ENCODE results near the gene OSBPL7. TPM values are rescaled to one million over a fixed set of nuclear protein-coding genes. Genes with fewer than 3 reads are reported as not detected.

The OSBPL7 gene
- total RNA-seq, 1 donor = 6.9 TPM

- no peak for DNase-seq (ENCODE audit: low read depth)
- TF ChIP-seq CTCF (IDR thresholded peaks at IDR 0.05; ENCODE audit: insufficient read depth, low read depth, low read length) = no peak
These were observed 14.2 kb downstream of the OSBPL7 start for GRCh38 chr17:47807421-47807820.

DNA sequence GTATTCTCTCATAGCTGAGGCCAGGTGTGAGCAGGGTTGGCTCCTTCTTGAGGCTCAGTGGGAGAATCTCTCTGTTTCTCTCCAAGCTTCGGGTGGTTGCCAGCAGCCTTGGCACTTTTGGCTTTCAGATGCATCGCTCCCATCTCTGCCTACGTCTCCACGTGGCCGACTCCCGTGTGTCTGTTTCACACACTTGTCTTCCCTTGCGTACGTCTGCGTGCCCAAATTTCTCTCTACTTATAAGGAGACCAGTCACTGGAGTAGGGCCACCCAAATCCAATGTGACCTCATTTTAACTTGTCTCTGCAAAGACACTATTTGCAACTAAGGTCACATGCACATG is 14.7 kb downstream of the OSBPL7 start:
- no peak for DNase-seq (ENCODE audit: low read depth)
- no peak overlapping the region for H3K4me3 ChIP-seq (ENCODE audit: low read depth, low read length)
- no peak for TF ChIP-seq CTCF (IDR thresholded peaks at IDR 0.05; ENCODE audit: insufficient read depth, low read depth, low read length)

More at GRCh38 chr17:47807421-47807820, 14.2 kb downstream of the OSBPL7 start:
- H3K4me3 ChIP-seq (ENCODE audit: low read depth, low read length) = no peak overlapping the region

DNA sequence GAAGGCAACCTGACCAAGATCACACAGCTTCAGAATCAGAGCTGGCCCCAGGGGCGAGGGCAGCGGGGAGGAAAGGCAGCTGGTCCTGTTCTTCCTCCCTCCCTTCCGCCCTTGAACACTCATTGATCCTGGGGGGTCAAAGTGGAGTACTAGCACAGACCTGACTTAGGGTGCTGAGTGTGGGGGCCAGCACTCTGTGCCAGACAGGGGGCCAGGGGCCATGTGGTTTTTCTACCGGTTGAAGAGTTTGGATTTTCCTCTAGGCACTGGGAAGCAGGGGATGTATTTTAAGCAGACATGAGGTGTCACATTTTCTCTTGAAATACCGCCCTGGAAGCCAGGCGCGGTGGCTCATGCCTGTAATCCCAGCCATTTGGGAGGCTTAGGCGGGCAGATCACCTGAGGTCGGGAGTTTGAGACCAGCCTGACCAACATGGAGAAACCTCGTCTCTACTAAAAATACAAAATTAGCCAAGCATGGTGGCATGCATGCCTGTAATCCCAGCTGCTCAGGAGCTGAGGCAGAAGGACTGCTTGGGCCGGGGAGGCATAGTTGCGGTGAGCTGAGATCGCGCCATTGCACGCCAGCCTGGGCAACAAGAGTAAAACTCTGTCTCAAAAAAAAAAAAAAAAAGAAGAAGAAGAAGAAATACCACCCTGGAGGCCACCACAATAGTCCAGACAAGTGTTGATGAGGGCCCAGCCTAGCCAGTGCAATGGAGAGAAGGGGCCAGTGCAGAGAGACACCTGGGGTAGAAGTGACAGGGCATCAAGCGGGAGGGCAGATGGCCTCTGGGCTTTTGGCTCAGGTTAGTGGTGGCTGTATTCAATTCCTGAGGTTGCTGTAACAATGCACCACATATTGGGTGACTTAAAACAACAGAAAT is 15.3 kb downstream of the OSBPL7 start:
- DNase-seq (ENCODE audit: low read depth) = no peak
- H3K4me3 ChIP-seq (ENCODE audit: low read depth, low read length) = no peak overlapping the region
- no peak for TF ChIP-seq CTCF (IDR thresholded peaks at IDR 0.05; ENCODE audit: insufficient read depth, low read depth, low read length)

DNA sequence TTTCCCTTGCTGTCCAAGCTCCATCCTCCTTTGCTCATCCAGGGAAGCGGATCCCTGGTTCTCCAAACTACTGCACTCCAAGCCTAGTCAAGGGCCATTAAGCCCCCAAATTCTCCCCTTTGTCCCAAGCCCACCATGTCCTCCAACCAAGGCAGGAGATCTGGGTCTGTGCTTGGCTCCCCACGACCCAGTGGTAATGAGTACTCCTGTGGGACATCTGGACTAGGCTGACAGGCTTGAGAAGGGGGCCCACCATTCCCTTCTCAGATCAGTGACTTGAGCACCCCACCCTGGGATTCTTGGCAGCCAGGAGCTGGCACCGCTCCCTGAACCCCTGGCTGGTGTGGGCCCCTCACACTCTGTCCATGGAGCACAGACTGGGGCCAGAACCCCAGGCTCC is 17.1 kb downstream of the OSBPL7 start:
- DNase-seq (ENCODE audit: low read depth) = no peak
- no peak overlapping the region for H3K4me3 ChIP-seq (ENCODE audit: low read depth, low read length)
- TF ChIP-seq CTCF (IDR thresholded peaks at IDR 0.05; ENCODE audit: insufficient read depth, low read depth, low read length) = no peak

GRCh38 chr17:47803751-47804150 is 17.8 kb downstream of the OSBPL7 start:
- no peak overlapping the region for H3K4me3 ChIP-seq (ENCODE audit: low read depth, low read length)
- DNase-seq (ENCODE audit: low read depth) = no peak
- no peak for TF ChIP-seq CTCF (IDR thresholded peaks at IDR 0.05; ENCODE audit: insufficient read depth, low read depth, low read length)

GRCh38 chr17:47803201-47803600 is 18.4 kb downstream of the OSBPL7 start:
- no peak for DNase-seq (ENCODE audit: low read depth)
- no peak for TF ChIP-seq CTCF (IDR thresholded peaks at IDR 0.05; ENCODE audit: insufficient read depth, low read depth, low read length)
- no peak overlapping the region for H3K4me3 ChIP-seq (ENCODE audit: low read depth, low read length)

All from fibroblast of villous mesenchyme (primary cell).